ENCODE results near the gene ZNF593OS. TPM values are rescaled to one million over a fixed set of nuclear protein-coding genes. Genes with fewer than 3 reads are reported as not detected.

The ZNF593OS gene
- total RNA-seq, 1 experiment from 2014 or later = not detected

GRCh38 chr1:26132834-26133167 lies 38.8 kb downstream of the ZNF593OS start:
- H4K5ac ChIP-seq (ENCODE audit: insufficient read length, low read depth, low read length) = no peak overlapping the region
- H3K4ac ChIP-seq (ENCODE audit: low read depth, low read length) = no peak overlapping the region
- H2BK20ac ChIP-seq (ENCODE audit: low read depth, low read length, poor library complexity, severe bottlenecking) = no peak overlapping the region
- no peaks in the 10 kb centered on the region for H3K23me2 ChIP-seq (ENCODE audit: insufficient read length, low read depth, low read length, poor library complexity, severe bottlenecking)
- H2BK12ac ChIP-seq (ENCODE audit: insufficient read length, low read depth, low read length) = no peak overlapping the region
- no peak overlapping the region for H2BK15ac ChIP-seq (ENCODE audit: low read depth, low read length)
- no peaks in the 10 kb centered on the region for H3K9me3 ChIP-seq (ENCODE audit: control insufficient read depth, low read depth, low read length)
- no peak overlapping the region for H2AK5ac ChIP-seq (ENCODE audit: insufficient read length, low read length)
- Mint-ChIP-seq H3K27ac (no peak overlapping the region), H3K4me3 (no peak overlapping the region), H3K27me3 (ENCODE audit: low read depth) (peaks cover 2% of the 10 kb centered on the region), H3K9me3 (peaks cover 0 to 2% of the 10 kb centered on the region in 2 experiments; a peak in 2 of 5 replicates), H3K36me3 (ENCODE audit: insufficient read depth in 1 of 3, low read depth in 3 of 3) (no peaks in the 10 kb centered on the region), H3K4me1 (no peaks in the 10 kb centered on the region; a peak in 1 of 4 replicates)
- no peaks in the 10 kb centered on the region for H4K20me1 ChIP-seq (ENCODE audit: control insufficient read depth, insufficient read depth, insufficient read length)
- H3K27me3 ChIP-seq (ENCODE audit: insufficient read depth, low read length) = no peaks in the 10 kb centered on the region
- no peak overlapping the region for H4K8ac ChIP-seq (replicated peaks; ENCODE audit: insufficient read length, low read depth, low read length)
- no peak overlapping the region for H3K23ac ChIP-seq (ENCODE audit: insufficient read length, low read depth, low read length)
- no peak overlapping the region for H3K9ac ChIP-seq (ENCODE audit: extremely low read depth, insufficient read length, low read length)
- H2BK5ac ChIP-seq (ENCODE audit: insufficient read length, low read length) = no peak overlapping the region
- no peak overlapping the region for H2AFZ ChIP-seq (ENCODE audit: low read length)
- H4K91ac ChIP-seq (ENCODE audit: insufficient read length, low read depth, low read length) = no peak overlapping the region
- no peaks in the 10 kb centered on the region for H3K4me1 ChIP-seq (ENCODE audit: insufficient read depth, low read length)
- no peak overlapping the region for H3K56ac ChIP-seq (ENCODE audit: insufficient read length, low read depth, low read length)
- H3T11ph ChIP-seq (ENCODE audit: low read length) = no peak overlapping the region
- H3K18ac ChIP-seq (ENCODE audit: insufficient read length, low read depth, low read length) = no peak overlapping the region
- H3K79me2 ChIP-seq (ENCODE audit: insufficient read depth, low read length) = no peaks in the 10 kb centered on the region
- no peak overlapping the region for H2BK120ac ChIP-seq (ENCODE audit: low read depth, low read length, poor library complexity, severe bottlenecking)
- no peak for DNase-seq
- no peak for TF ChIP-seq CTCF (conservative IDR thresholded peaks at IDR 0.05)
- no peak overlapping the region for H3K14ac ChIP-seq (ENCODE audit: insufficient read depth, low read length)
- H3K4me2 ChIP-seq (ENCODE audit: insufficient read depth, insufficient read length, low read length) = no peak overlapping the region
- WGBS (ENCODE audit: extremely low coverage, insufficient read length, low lambda C conversion rate) = no CpG with 5 or more reads among the region's 2 CpGs
- H3K79me1 ChIP-seq (ENCODE audit: insufficient read depth, low read depth, low read length, poor library complexity, severe bottlenecking) = no peaks in the 10 kb centered on the region
- no peak overlapping the region for H3K27ac ChIP-seq (ENCODE audit: insufficient read length, low read depth, low read length)

All from H9 (cell line).